ENCODE data around the gene ACMSD. TPM values are rescaled to one million over a fixed set of nuclear protein-coding genes. Genes with fewer than 3 reads are reported as not detected.

ACMSD gene
- total and polyA plus RNA-seq, 2 of the 4 experiments (the other 2 are of a cell fraction), result not detected

- Histone ChIP-seq H4K8ac (ENCODE audit: low read depth in 2 of 2, low read length in 2 of 2) (no peak overlapping the region), H3K9me1 (ENCODE audit: insufficient read depth, low read length) (no peaks in the 10 kb centered on the region), H3K36me3 (ENCODE audit: control insufficient read depth, insufficient read depth, low read length) (no peaks in the 10 kb centered on the region), H2AK5ac (ENCODE audit: low read depth, low read length) (no peak overlapping the region), H3K9me3 (ENCODE audit: control insufficient read depth, insufficient read depth, low read length) (no peaks in the 10 kb centered on the region), H2AK9ac (replicated peaks; ENCODE audit: low read depth, low read length, poor library complexity) (no peak overlapping the region), H3K23ac (ENCODE audit: low read depth, low read length) (no peak overlapping the region), H4K91ac (ENCODE audit: insufficient read depth, low read depth, low read length) (no peak overlapping the region), H3K4ac (ENCODE audit: low read depth, low read length) (no peak overlapping the region), H3K18ac (ENCODE audit: low read depth, low read length) (no peak overlapping the region), H3K14ac (replicated peaks; ENCODE audit: low read depth, low read length) (no peak overlapping the region), H2AFZ (replicated peaks; ENCODE audit: low read length, poor library complexity) (no peak overlapping the region), H3K4me1 (ENCODE audit: control insufficient read depth, insufficient read depth, low read length) (no peaks in the 10 kb centered on the region), H2BK20ac (ENCODE audit: low read depth, low read length) (no peak overlapping the region), H2BK5ac (ENCODE audit: low read depth, low read length, poor library complexity, severe bottlenecking) (no peak overlapping the region), H2BK120ac (ENCODE audit: low read depth, low read length) (no peak overlapping the region), H3K4me2 (ENCODE audit: low read depth, low read length) (no peak overlapping the region), H2BK15ac (ENCODE audit: low read depth, low read length) (no peak overlapping the region), H3K9ac (ENCODE audit: low read depth, low read length) (no peak overlapping the region), H3K27me3 (ENCODE audit: control insufficient read depth, insufficient read depth, low read length) (0 out of 2 replicates have a peak, but pooled peaks cover 2% of the 10 kb centered on the region), H4K20me1 (ENCODE audit: insufficient read depth, low read length) (no peaks in the 10 kb centered on the region), H3K4me3 (ENCODE audit: insufficient read depth, low read depth, low read length) (no peak overlapping the region), H4K5ac (ENCODE audit: low read depth, low read length) (no peak overlapping the region), H3K27ac (ENCODE audit: insufficient read depth, low read length) (no peak overlapping the region), H3K79me1 (ENCODE audit: low read depth in 1 of 2, low read length in 2 of 2) (no peaks in the 10 kb centered on the region), H3K56ac (ENCODE audit: extremely low read depth, insufficient read depth, low read length) (no peak overlapping the region)
- in situ Hi-C loops (cut with MboI; ENCODE audit: low sequenced_read_pairs) (no loop called here), dilution Hi-C loops (cut with HindIII; ENCODE audit: low sequenced_read_pairs, unreplicated experiment) (no loop called here), intact Hi-C loops (cut with micrococcal nuclease) (no loop called here)
- ChIA-PET POLR2A (ENCODE audit: unreplicated experiment) (no interaction called here), CTCF (no interaction called here)
- no CpG with 5 or more reads among the region's 3 CpGs for WGBS, 2 experiments (ENCODE audit: extremely low coverage in 2 of 2, insufficient read length in 1 of 2)
- DNase-seq (no peak), ATAC-seq (ENCODE audit: low read depth) (no peak)
- no TSS peak for BruUV-seq (replicated peaks)
- no peak for TF ChIP-seq SMC3 (IDR thresholded peaks at IDR 0.05; ENCODE audit: low read depth, low read length)
- TF ChIP-seq FOS (IDR thresholded peaks at IDR 0.05; ENCODE audit: low read depth, low read length), result no peak
- TF ChIP-seq POLR2A (IDR thresholded peaks at IDR 0.05; ENCODE audit: low read depth, low read length), result no peak
- no peak for TF ChIP-seq CEBPB (IDR thresholded peaks at IDR 0.05; ENCODE audit: low read depth, low read length)
- no peak for TF ChIP-seq USF2 (IDR thresholded peaks at IDR 0.05; ENCODE audit: low read depth, low read length)
- TF ChIP-seq CTCF (conservative IDR thresholded peaks at IDR 0.05; ENCODE audit: low read depth, low read length), result no peak
- TF ChIP-seq MXI1 (IDR thresholded peaks at IDR 0.05; ENCODE audit: borderline replicate concordance, low read depth, low read length), result no peak
- no peak for TF ChIP-seq MAZ (IDR thresholded peaks at IDR 0.05; ENCODE audit: borderline replicate concordance, low read depth, low read length)
- no peak for TF ChIP-seq RAD21 (IDR thresholded peaks at IDR 0.05; ENCODE audit: low read length)
- TF ChIP-seq ELK1 (IDR thresholded peaks at IDR 0.05; ENCODE audit: borderline replicate concordance, low read depth, low read length), result no peak
- no peak for TF ChIP-seq MAFK (IDR thresholded peaks at IDR 0.05; ENCODE audit: low read depth, low read length)
- TF ChIP-seq BHLHE40 (IDR thresholded peaks at IDR 0.05; ENCODE audit: low read depth, low read length), result no peak
Measured at GRCh38 chr2:134790487-134790886, 47.9 kb upstream of the ACMSD start.
